Measurements from ENCODE around the gene CAPZB.

GRCh38 chr1:19464696-19465095, 20.6 kb downstream of the CAPZB start:
- TF ChIP-seq CTCF (IDR thresholded peaks at IDR 0.05; ENCODE audit: extremely low read depth in 1 of 2, insufficient read depth in 1 of 2, low read depth in 1 of 2, low read length in 2 of 2) (no peak), MAX (IDR thresholded peaks at IDR 0.05; ENCODE audit: insufficient read depth, insufficient read length) (no peak), EZH2 (IDR thresholded peaks at IDR 0.05; ENCODE audit: borderline replicate concordance, low read depth, low read length, severe bottlenecking) (no peak)
